Thoracic aorta (tissue), 2 donors: Measurements from ENCODE around the gene RAB35. TPM values are rescaled to one million over a fixed set of nuclear protein-coding genes. Genes with fewer than 3 reads are reported as not detected.

Experiments
- ATAC-seq: fragments of 150-250 bp; one replicate; pipeline ENCODE4 v1.8.0; 2017; ENCODE audit warnings: low read depth; ENCODE audit not compliant: insufficient number of reproducible peaks, low FRiP score
- DNase-seq: peaks from one replicate; pipeline ENCODE4 v3.0.0-alpha.2; 2020; ENCODE audit warnings: low spot score
- H3K27ac ChIP-seq, 2 donors: fragments of 200-600 bp; sonication (generic); 1 replicate in 1 of 2; 2 replicates in 1 of 2; pipeline ENCODE4 v1.5.1; 2016; ENCODE audit warnings: mild to moderate bottlenecking in 2 of 2, moderate library complexity in 2 of 2
- H3K27me3 ChIP-seq: fragments of 200-600 bp; sonication (generic); replicated peaks from 2 replicates; pipeline ENCODE4 v1.6.0; 2016; ENCODE audit warnings: mild to moderate bottlenecking; ENCODE audit not compliant: insufficient read depth
- H3K36me3 ChIP-seq: fragments of 200-600 bp; sonication (generic); one replicate; pipeline ENCODE4 v1.5.1; 2016
- H3K4me1 ChIP-seq, 2 donors: fragments of 200-600 bp; sonication (generic); 1 replicate in 1 of 2; 2 replicates in 1 of 2; pipeline versions ENCODE4 v1.5.1 to v1.6.0; 2016; ENCODE audit warnings: low read depth in 2 of 2, mild to moderate bottlenecking in 1 of 2; ENCODE audit not compliant: control insufficient read depth in 1 of 2
- H3K4me3 ChIP-seq: fragments of 200-600 bp; sonication (generic); 2 replicates; pipeline ENCODE4 v1.5.1; 2016; ENCODE audit warnings: mild to moderate bottlenecking
- H3K9me3 ChIP-seq: fragments of 200-600 bp; sonication (generic); 2 replicates; pipeline ENCODE4 v1.5.1; 2016
- total RNA-seq, 2 donors: library from RNA; depleted of rRNA; stranded (reverse); fragments of >200 nt; gene quantifications; one replicate each; pipeline versions ENCODE4 v1.1.0 to v1.2.3, GENCODE V29; 2016
- TF ChIP-seq, protein P1 (sequence below): fragments of 200-600 bp; sonication (generic); IDR thresholded peaks from one replicate; pipeline ENCODE4 v1.5.1; 2019; ENCODE audit warnings: antibody characterized with exemption

Gene RAB35
- total RNA-seq, 2 donors from 2014 or later = 23.2 to 30.3 TPM

DNA sequence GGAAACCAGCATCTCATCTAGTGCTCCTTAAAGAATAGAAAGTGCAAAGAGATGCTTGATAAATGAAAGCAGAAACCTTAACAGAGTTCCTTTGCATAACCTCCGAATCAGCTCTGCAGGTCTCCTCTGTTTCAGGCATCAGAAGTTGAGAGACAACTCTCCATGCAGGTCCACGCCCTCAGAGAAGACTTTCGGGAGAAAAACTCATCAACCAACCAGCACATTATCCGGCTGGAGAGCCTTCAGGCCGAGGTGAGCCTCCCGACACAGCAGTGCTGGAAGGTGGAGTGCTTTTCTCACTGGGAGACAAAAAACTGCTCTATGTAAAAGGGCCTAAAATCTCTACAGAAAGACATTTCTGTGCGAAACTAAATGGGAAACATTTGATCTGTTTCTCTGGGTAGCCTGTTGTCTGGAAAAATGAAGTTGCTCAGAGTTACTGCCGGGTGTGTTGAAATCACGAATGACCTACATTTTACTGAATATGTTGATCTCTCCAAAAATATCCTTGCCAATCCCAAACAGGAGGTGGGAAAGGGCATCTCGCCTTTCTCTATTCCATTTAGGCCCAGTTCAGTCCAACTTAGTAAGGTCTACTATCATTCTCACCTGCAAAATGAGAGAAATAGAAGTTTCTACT, 54.9 kb downstream of the RAB35 start:
- no peaks in the 10 kb centered on the region for H3K27me3 ChIP-seq
- H3K9me3 ChIP-seq = no peaks in the 10 kb centered on the region
- no peak overlapping the region for H3K27ac ChIP-seq
- ATAC-seq (no peak), DNase-seq (no peak)
- no peaks in the 10 kb centered on the region for H3K36me3 ChIP-seq
- no peak overlapping the region for H3K4me3 ChIP-seq
- TF ChIP-seq, protein P1, sequence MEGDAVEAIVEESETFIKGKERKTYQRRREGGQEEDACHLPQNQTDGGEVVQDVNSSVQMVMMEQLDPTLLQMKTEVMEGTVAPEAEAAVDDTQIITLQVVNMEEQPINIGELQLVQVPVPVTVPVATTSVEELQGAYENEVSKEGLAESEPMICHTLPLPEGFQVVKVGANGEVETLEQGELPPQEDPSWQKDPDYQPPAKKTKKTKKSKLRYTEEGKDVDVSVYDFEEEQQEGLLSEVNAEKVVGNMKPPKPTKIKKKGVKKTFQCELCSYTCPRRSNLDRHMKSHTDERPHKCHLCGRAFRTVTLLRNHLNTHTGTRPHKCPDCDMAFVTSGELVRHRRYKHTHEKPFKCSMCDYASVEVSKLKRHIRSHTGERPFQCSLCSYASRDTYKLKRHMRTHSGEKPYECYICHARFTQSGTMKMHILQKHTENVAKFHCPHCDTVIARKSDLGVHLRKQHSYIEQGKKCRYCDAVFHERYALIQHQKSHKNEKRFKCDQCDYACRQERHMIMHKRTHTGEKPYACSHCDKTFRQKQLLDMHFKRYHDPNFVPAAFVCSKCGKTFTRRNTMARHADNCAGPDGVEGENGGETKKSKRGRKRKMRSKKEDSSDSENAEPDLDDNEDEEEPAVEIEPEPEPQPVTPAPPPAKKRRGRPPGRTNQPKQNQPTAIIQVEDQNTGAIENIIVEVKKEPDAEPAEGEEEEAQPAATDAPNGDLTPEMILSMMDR = no peak
- H3K4me1 ChIP-seq = no peaks in the 10 kb centered on the region

DNA sequence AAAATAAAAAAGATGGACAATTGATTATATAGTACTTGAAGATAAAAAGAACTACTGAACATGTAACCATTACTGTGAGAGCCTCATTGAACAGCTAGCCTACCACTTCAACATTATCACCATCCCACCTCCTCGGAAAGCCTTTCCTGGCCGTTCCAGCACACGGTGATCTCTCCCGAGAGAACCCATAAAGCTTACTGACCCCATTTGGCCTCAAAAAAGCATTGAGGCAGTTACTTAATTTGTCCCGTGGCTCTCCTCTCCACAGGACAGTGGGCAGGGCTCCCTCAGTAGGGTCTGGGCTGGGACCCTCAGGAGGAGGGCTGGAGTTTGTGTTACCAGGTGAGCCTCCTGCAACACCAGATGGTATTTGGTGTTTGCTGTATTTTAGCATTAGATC, 55.8 kb downstream of the RAB35 start:
- Histone ChIP-seq H3K9me3 (no peaks in the 10 kb centered on the region), H3K4me1 (no peaks in the 10 kb centered on the region), H3K27me3 (no peaks in the 10 kb centered on the region), H3K4me3 (no peak overlapping the region), H3K27ac (no peak overlapping the region), H3K36me3 (no peaks in the 10 kb centered on the region)
- no peak for ATAC-seq
- DNase-seq = no peak
- TF ChIP-seq, protein P1 = no peak

DNA sequence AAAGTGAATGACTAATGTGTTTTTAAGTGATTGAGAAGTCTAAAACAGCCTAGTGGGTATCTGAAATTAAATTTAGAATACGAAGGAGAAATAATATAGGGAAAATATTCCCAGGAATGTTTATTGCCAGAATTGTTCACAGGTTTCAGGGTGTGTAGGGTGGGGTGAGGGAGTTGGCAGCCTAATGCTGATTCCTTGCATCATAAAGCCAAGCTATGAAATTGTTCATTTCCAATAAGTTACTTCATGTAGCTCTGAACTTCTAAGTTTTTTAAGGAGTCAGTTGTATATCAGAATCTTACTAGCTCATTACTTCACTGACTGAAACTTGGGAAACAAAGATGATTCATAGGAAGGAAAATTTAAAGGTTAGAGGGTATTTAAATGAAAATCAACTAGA, 56.4 kb downstream of the RAB35 start:
- Histone ChIP-seq H3K9me3 (no peaks in the 10 kb centered on the region), H3K36me3 (no peaks in the 10 kb centered on the region), H3K4me1 (no peaks in the 10 kb centered on the region), H3K4me3 (no peak overlapping the region), H3K27ac (no peak overlapping the region), H3K27me3 (no peaks in the 10 kb centered on the region)
- DNase-seq (no peak), ATAC-seq (no peak)
- TF ChIP-seq, protein P1 = no peak

DNA sequence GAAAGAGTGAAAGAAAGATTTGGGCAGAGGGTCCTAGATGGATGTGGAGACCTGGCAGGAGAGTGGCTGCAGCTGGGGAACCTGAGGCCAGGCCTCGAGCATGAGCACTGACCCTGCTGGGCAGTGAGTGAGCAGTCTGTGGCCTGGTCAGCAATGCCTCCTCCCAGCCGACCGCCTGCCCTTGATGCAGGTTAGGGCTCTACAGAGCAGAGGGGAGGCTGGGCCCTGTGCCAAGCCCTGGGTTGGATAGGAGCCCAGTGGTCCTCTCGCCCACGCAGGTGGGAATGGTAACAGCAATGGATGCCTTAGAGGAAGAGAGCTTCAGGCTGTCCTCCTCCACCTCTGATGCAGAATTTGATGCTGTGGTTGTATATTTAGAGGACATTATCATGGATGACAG, 59.8 kb downstream of the RAB35 start:
- ATAC-seq (no peak), DNase-seq (no peak)
- TF ChIP-seq, protein P1 = no peak
- H3K4me1 ChIP-seq = no peaks in the 10 kb centered on the region
- H3K27me3 ChIP-seq = no peaks in the 10 kb centered on the region
- H3K27ac ChIP-seq = no peak overlapping the region
- no peaks in the 10 kb centered on the region for H3K9me3 ChIP-seq
- H3K36me3 ChIP-seq = no peaks in the 10 kb centered on the region
- no peak overlapping the region for H3K4me3 ChIP-seq

DNA sequence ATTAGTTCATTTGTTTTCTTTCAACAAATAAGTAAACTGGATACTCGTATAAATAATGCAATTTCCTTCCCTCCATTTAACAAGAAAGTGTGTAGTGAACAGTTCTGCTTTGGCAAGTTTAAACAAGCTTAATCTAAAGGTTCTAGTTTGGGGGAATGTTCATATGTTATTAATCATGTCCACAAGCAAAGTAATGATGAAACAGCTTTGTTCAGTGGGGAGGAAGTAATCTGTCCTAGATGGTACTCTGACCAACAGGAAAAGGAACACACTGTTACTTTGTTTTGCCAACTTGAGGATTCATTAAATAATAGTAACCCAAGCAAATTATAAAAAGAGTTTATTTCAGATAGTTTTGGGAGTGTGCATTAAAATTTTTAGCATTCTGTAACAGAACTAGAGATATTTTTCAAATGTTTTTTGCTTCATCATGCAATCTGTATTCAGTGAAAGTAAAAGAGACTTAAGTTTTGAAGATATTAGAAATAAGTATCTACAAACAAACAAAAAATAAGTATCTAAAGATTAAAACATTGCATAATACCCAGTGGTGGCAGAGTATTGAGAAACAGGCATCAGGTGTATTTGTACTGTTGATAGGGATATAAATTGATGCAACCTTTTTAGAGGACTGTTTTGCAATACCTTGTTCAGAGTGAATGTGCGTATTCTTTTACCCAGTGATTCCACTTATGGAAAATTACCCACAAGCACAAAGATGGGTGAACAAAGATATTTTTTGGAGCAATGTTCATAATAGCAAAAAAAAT, 61.1 kb downstream of the RAB35 start:
- ATAC-seq (no peak), DNase-seq (no peak)
- Histone ChIP-seq H3K4me1 (no peaks in the 10 kb centered on the region), H3K36me3 (no peaks in the 10 kb centered on the region), H3K4me3 (no peak overlapping the region), H3K9me3 (no peaks in the 10 kb centered on the region), H3K27ac (no peak overlapping the region), H3K27me3 (no peaks in the 10 kb centered on the region)
- TF ChIP-seq, protein P1 = no peak
